Ectodermal cell (in vitro differentiated cells): ENCODE results near the gene DMAC1.

Source experiments
- H3K27ac ChIP-seq: 2 replicates; pipeline ENCODE4 v1.7.0; 2013; ENCODE audit warnings: mild to moderate bottlenecking, low read depth, low read length; ENCODE audit not compliant: insufficient read depth, poor library complexity, severe bottlenecking
- H3K27me3 ChIP-seq: 2 replicates; pipeline ENCODE4 v1.7.0; 2013; ENCODE audit warnings: mild to moderate bottlenecking, low read length; ENCODE audit not compliant: insufficient read depth, control insufficient read depth, poor library complexity, severe bottlenecking
- H3K36me3 ChIP-seq: one replicate; pipeline ENCODE4 v1.7.0; 2013; ENCODE audit warnings: low read length; ENCODE audit not compliant: control insufficient read depth, insufficient read depth
- H3K4me1 ChIP-seq: one replicate; pipeline ENCODE4 v1.7.0; 2013; ENCODE audit warnings: low read length; ENCODE audit not compliant: control insufficient read depth, insufficient read depth
- H3K4me3 ChIP-seq: 2 replicates; pipeline ENCODE4 v1.7.0; 2013; ENCODE audit warnings: low read depth, low read length, control low read depth; ENCODE audit not compliant: insufficient read depth
- H3K9me3 ChIP-seq: 2 replicates; pipeline ENCODE4 v1.7.0; 2013; ENCODE audit warnings: mild to moderate bottlenecking, low read length, moderate library complexity; ENCODE audit not compliant: control insufficient read depth
- WGBS, 2 experiments: methylation state at CpG; one replicate each; pipeline ENCODE4 v1.1.7; 2013; ENCODE audit warnings: missing lambda C conversion rate in 2 of 2; 5-methylcytosine and 5-hydroxymethylcytosine counted together

DMAC1 gene

GRCh38 chr9:7785813-7786212 lies 13.8 kb downstream of the DMAC1 start:
- Histone ChIP-seq H3K27me3 (no peaks in the 10 kb centered on the region), H3K27ac (no peak overlapping the region), H3K9me3 (no peaks in the 10 kb centered on the region), H3K36me3 (no peaks in the 10 kb centered on the region), H3K4me1 (peaks cover 10% of the 10 kb centered on the region), H3K4me3 (no peak overlapping the region)
- WGBS, 2 experiments, result 92 to 98% methylated on average over 3 of the region's 3 CpGs

- H3K9me3 ChIP-seq, result no peaks in the 10 kb centered on the region
- H3K36me3 ChIP-seq, result no peaks in the 10 kb centered on the region
- WGBS, 2 experiments, result 77 to 78% methylated on average over 6 of the region's 6 CpGs
- H3K27me3 ChIP-seq, result no peaks in the 10 kb centered on the region
- H3K4me3 ChIP-seq, result no peak overlapping the region
- H3K4me1 ChIP-seq, result peaks cover 16% of the 10 kb centered on the region
- H3K27ac ChIP-seq, result no peak overlapping the region
These were observed 15.1 kb downstream of the DMAC1 start for GRCh38 chr9:7784472-7784871.

- peaks cover 16% of the 10 kb centered on the region for H3K4me1 ChIP-seq
- WGBS, 2 experiments, result 91 to 95% methylated on average over 4 to 5 of the region's 5 CpGs
- H3K36me3 ChIP-seq, result no peaks in the 10 kb centered on the region
- no peaks in the 10 kb centered on the region for H3K9me3 ChIP-seq
- no peak overlapping the region for H3K4me3 ChIP-seq
- no peaks in the 10 kb centered on the region for H3K27me3 ChIP-seq
- no peak overlapping the region for H3K27ac ChIP-seq
These were observed 15.9 kb downstream of the DMAC1 start for GRCh38 chr9:7783635-7784063.

- WGBS, 2 experiments, result 88 to 92% methylated on average over 3 of the region's 3 CpGs
- H3K4me3 ChIP-seq, result no peak overlapping the region
- H3K9me3 ChIP-seq, result no peaks in the 10 kb centered on the region
- H3K36me3 ChIP-seq, result no peaks in the 10 kb centered on the region
- no peak overlapping the region for H3K27ac ChIP-seq
- H3K4me1 ChIP-seq, result peaks cover 16% of the 10 kb centered on the region
- no peaks in the 10 kb centered on the region for H3K27me3 ChIP-seq
These were observed 17.0 kb downstream of the DMAC1 start for GRCh38 chr9:7782400-7783120.

GRCh38 chr9:7780261-7780988 lies 19.2 kb downstream of the DMAC1 start:
- Histone ChIP-seq H3K4me3 (no peak overlapping the region), H3K36me3 (no peaks in the 10 kb centered on the region), H3K4me1 (peaks cover 16% of the 10 kb centered on the region), H3K27ac (no peak overlapping the region), H3K27me3 (no peaks in the 10 kb centered on the region), H3K9me3 (no peaks in the 10 kb centered on the region)
- 46 to 57% methylated on average over 3 of the region's 3 CpGs for whole genome bisulfite sequencing, 2 experiments

- Histone ChIP-seq H3K36me3 (no peaks in the 10 kb centered on the region), H3K27me3 (no peaks in the 10 kb centered on the region), H3K4me1 (peaks cover 16% of the 10 kb centered on the region), H3K9me3 (no peaks in the 10 kb centered on the region), H3K4me3 (no peak overlapping the region), H3K27ac (no peak overlapping the region)
- WGBS, 2 experiments, result 94 to 99% methylated on average over 2 of the region's 2 CpGs
These were observed 20.6 kb downstream of the DMAC1 start for GRCh38 chr9:7778851-7779600.

GRCh38 chr9:7777771-7778170 lies 21.8 kb downstream of the DMAC1 start:
- Histone ChIP-seq H3K4me3 (no peak overlapping the region), H3K27ac (no peak overlapping the region), H3K9me3 (no peaks in the 10 kb centered on the region), H3K36me3 (no peaks in the 10 kb centered on the region), H3K4me1 (peaks cover 16% of the 10 kb centered on the region), H3K27me3 (no peaks in the 10 kb centered on the region)
- WGBS, 2 experiments, result 88% methylated on average over 1 of the region's 1 CpG; no CpG with 5 or more reads in 1 of the 2 experiments

GRCh38 chr9:7770111-7770510 lies 29.5 kb downstream of the DMAC1 start:
- Histone ChIP-seq H3K9me3 (no peaks in the 10 kb centered on the region), H3K27me3 (no peaks in the 10 kb centered on the region), H3K27ac (no peak overlapping the region), H3K4me3 (no peak overlapping the region), H3K4me1 (no peaks in the 10 kb centered on the region), H3K36me3 (no peaks in the 10 kb centered on the region)
- 87 to 89% methylated on average over 2 of the region's 2 CpGs for WGBS, 2 experiments

- Histone ChIP-seq H3K4me3 (no peak overlapping the region), H3K27me3 (no peaks in the 10 kb centered on the region), H3K27ac (no peak overlapping the region), H3K4me1 (no peaks in the 10 kb centered on the region), H3K9me3 (no peaks in the 10 kb centered on the region), H3K36me3 (no peaks in the 10 kb centered on the region)
- 76 to 95% methylated on average over 2 to 3 of the region's 3 CpGs for WGBS, 2 experiments
These were observed 37.0 kb downstream of the DMAC1 start for GRCh38 chr9:7762600-7762999.

GRCh38 chr9:7760014-7760415 lies 39.6 kb downstream of the DMAC1 start:
- Histone ChIP-seq H3K27ac (no peak overlapping the region), H3K27me3 (no peaks in the 10 kb centered on the region), H3K9me3 (no peaks in the 10 kb centered on the region), H3K4me3 (no peak overlapping the region), H3K4me1 (no peaks in the 10 kb centered on the region), H3K36me3 (no peaks in the 10 kb centered on the region)
- WGBS, 2 experiments, result 84 to 96% methylated on average over 1 of the region's 1 CpG
